GM21619 (cell line): ENCODE measurements around the gene COPS9.

Experiments used
- ATAC-seq: cut with Tn5 transposase; IDR thresholded peaks from one replicate; pipeline ENCODE4 v1.9.1; 2021; ENCODE audit not compliant: unreplicated experiment

COPS9 gene

DNA sequence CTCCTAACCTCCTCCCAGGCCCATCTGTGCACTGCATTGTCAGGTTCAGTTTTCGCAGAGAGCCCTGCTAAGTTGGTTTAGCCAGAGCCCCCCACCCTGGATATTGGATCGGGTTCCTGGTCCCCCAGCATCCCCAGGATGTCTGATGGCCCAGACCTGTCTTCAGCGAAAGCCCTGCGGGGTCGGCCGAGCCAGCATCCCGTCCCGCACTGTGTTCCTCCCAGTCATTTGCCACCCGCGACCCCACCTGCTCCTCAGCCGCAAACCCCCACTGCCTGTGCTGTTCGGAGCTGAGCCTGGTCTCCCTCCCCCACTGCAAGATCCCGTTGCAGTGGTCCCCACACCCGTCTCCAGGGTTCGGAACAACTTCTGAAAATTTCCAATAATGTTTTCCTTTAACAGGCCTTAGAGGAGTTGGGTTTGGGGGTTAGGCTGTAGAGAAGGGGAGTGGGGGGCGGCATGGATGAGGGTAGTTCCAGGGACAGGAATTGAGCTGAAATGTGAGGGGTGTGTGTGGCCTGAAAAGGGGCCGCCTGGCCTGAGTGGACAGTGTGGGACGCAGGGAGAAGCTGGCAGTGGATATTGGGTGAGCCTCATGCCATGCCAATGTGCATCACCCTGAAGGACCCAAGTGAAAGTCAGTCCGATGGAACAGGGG is 1.6 kb upstream of the COPS9 start:
- no peak for ATAC-seq

- peak; percentile 15 for ATAC-seq
Measured at GRCh38 chr2:240136671-240137292, 677 bp upstream of the COPS9 start.

DNA sequence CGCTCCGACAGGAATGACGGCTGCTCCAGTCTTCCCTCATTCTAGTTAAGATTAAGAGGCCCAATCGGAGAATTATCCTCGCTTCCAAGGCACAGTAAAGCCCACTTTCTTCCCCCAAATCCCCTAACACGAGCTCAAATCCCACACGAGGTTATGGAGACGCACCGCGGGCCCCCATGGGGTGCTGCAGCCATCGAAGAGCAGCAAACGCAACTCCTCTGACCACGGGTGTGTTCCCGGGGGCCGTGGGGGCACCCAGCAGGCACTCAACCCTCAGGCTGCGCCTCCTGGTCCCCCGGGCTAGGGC is 446 bp downstream of the COPS9 start:
- ATAC-seq, result peak; percentile 11

- ATAC-seq, result no peak
Measured at GRCh38 chr2:240134956-240135520, 1.1 kb downstream of the COPS9 start.

DNA sequence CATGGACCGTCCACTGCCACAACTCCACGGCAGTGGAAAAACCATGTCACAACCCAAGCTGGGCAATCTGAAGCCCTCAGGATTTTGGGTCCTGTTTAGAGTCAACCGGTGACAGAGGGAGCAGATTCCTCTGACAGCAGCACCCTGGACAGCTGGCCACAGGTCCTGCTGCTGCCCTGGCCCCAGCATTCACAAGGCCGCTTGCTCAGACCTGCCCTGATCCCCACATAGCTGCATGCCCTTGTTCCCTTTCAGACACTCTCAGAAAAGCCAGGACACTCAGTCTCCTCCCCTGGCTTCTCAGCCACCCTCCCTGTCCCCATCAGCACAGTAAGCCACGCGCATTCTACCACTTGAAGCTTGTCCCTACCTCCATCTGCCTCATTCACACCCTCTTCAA is 1.6 kb downstream of the COPS9 start:
- ATAC-seq, result no peak

DNA sequence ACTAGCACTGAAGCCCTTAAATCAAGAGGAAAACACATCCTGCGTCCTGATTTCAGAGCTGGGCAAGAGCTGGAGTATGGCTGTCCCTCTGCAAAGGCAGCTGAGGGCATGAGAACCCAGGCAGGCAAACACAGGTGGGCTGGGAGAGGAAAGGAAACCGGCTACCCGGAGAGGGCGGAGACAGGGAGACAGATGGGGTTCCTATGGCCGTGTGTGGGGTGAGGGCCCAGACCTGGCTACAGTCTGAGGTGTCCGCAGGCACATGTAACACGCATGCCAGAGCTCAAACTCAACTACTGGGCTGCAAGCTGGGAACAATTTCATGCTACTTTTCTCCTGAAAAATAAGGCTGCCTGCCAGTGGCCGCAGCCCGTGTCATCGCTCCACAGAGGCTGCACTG is 2.7 kb downstream of the COPS9 start:
- ATAC-seq, result no peak

GRCh38 chr2:240132651-240132980 is 3.5 kb downstream of the COPS9 start:
- no peak for ATAC-seq

DNA sequence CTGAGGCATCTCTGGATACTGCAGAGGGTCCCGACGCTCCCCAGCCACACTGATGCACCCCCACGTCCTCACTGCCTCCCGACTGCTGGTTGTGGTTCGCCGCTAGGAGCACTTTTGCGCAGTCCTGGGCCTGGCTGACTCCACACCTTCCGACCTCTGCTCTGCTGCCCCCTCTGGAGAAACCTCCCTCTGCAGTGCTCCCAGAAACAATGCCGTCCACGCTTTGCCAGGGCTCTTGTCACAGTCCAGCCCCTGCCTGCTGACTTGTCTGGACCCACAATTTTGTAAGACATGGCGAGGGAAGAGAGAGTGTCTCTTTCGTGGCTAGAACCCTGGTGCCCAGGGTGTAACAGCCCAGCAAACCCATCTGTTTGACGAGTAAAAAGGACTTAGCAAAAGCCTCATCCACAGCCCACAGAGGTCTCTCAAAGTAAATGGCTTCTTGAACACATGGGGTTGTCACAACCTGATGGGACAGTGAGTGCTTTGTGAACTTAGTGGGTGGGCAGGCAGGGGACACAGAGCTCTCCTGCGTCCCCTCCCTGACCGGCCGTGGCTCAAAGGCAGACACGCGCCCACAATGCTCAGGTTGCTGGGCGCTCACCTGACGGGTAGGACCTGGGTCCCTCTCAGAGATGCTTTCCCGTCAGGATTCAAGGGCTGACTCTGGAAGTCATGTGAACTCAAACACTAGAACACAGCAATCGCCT is 4.0 kb downstream of the COPS9 start:
- ATAC-seq, result no peak

- ATAC-seq, result no peak
Measured at GRCh38 chr2:240131296-240131695, 4.8 kb downstream of the COPS9 start.

DNA sequence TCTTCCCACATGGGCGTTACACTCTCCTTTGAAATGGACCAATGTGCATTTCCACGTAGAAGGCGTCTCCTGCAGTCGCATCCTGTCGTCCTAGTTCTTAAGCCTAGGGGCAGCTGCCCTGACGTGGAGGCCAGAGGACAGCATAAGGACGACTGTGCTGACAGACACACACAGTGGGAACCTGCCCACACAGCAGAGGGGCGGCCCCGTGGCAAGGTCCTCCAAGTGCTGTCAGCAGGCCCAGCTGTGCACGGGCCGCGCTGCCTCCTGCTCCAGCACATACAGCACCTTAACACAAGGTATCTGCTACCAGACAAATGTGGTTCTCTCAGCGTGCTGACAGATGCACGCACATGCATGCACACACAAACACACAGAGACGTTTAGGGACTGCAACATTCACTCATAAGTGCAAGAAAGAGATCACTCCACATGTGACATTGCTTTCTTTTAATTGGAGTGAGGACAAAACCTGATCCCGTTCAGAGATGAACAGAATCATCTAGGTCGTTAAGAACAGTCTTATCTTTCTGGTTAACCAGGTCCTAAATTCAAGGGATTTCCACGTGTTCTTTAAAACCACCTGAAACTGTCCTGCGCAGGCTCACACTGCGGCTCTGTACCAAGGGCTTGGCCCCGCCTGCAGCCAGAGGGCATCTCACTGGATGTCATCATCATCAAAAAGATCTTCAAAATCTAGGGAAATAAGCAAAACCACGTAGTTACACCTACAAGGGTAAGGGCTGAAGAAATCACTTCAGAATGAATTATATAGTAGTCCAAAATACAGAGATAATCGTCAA is 5.5 kb downstream of the COPS9 start:
- ATAC-seq, result no peak

- no peak for ATAC-seq
Measured at GRCh38 chr2:240129731-240130392, 6.2 kb downstream of the COPS9 start.

- no peak for ATAC-seq
Measured at GRCh38 chr2:240129311-240129710, 6.8 kb downstream of the COPS9 start.

DNA sequence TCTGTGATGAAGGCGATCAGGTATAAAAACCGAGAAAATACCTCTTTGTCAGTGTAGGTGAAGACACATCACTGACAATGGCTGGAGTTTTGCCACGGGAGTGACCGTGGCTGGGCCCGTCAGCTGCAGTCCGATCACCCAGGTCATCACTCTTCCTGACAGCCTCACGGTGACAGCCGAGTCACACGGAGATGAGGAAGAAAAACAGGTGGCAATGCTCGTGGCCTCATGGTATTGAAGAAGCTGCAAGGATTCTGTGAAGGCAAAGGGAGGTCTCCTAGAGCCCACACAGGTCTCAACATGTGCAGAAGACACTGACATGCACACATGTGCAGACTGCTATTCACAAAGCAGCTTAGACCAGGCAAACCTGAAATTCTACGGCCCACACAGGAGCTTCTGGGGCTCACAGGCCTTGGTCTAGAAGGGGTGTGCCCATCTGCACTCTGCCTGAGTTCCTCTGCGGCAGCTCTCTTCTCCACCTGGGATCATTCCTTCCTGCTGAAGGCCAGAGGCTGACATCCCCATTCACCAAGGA is 7.4 kb downstream of the COPS9 start:
- ATAC-seq, result no peak

GRCh38 chr2:240127911-240128607 is 8.0 kb downstream of the COPS9 start:
- ATAC-seq, result no peak

GRCh38 chr2:240127191-240127750 is 8.8 kb downstream of the COPS9 start:
- ATAC-seq, result no peak

GRCh38 chr2:240126731-240127130 is 9.4 kb downstream of the COPS9 start:
- no peak for ATAC-seq

GRCh38 chr2:240125742-240126141 is 10.4 kb downstream of the COPS9 start:
- ATAC-seq, result no peak

GRCh38 chr2:240124651-240125030 is 11.5 kb downstream of the COPS9 start:
- no peak for ATAC-seq

DNA sequence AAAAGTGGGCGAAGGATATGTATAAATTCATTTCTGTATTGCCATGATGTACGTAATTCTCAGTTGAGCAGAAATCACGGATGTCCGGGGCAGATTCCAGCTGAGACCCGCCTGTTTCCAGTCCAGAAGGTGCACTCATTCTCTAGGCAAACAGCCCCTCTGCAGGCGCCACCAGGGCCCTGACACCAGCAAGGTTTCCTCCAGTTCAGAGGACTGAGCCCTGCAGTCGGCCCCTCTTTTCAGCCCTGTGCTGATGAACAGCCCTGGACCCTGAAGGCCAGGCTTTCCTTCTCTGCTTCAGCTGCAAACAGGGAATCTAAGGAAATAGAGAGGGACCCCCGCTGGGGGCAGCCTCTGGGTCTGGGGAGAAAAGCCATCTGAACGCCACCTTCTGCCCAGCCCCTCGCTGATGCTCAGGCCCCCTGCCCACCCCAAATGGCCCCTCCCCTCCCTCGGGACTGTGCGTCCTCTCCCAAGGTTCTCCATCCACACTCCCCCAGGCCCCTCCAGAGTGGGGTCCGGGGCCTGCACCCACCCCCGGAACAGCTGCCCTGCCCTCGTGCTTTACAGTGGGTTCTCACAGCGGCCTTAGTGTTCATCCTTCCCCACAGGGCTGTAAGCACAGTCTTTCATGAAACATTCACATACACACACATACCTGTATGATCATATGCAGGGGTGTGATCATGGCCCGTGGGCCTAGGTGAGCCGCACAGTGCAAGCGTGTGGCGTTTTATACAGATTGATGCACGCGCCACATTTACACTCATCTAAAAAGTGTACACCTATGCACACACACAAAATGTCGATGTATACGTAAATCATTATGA is 12.1 kb downstream of the COPS9 start:
- ATAC-seq, result no peak
